Smooth muscle cell (in vitro differentiated cells): ENCODE results near the gene FURIN. TPM values are rescaled to one million over a fixed set of nuclear protein-coding genes. Genes with fewer than 3 reads are reported as not detected.

Experiments used
- DNase-seq: peaks from one replicate; lab custom pipeline; 2025; ENCODE audit not compliant: unreplicated experiment; lab: John Stamatoyannopoulos, UW
- H2AFZ ChIP-seq: fragments of 200-600 bp; sonication (generic); 2 replicates; pipeline ENCODE4 v1.6.0; 2016; ENCODE audit warnings: antibody characterized with exemption, low read depth, mild to moderate bottlenecking
- H3F3A ChIP-seq: fragments of 200-600 bp; sonication (generic); 2 replicates; pipeline ENCODE4 v1.6.0; 2017; ENCODE audit warnings: antibody characterized with exemption, low read depth
- H3K27ac ChIP-seq: fragments of 200-600 bp; sonication (generic); 2 replicates; pipeline ENCODE4 v1.5.1; 2016; ENCODE audit warnings: low read depth, mild to moderate bottlenecking
- H3K27me3 ChIP-seq: fragments of 200-600 bp; sonication (generic); 2 replicates; pipeline ENCODE4 v1.6.1; 2016; ENCODE audit warnings: low read depth, mild to moderate bottlenecking
- H3K36me3 ChIP-seq: fragments of 200-600 bp; sonication (generic); 2 replicates; pipeline ENCODE4 v1.5.1; 2016; ENCODE audit warnings: low read depth
- H3K4me1 ChIP-seq: fragments of 200-600 bp; sonication (generic); 2 replicates; pipeline ENCODE4 v1.5.1; 2016; ENCODE audit warnings: low read depth
- H3K4me2 ChIP-seq: fragments of 200-600 bp; sonication (generic); 2 replicates; pipeline ENCODE4 v1.6.0; 2016; ENCODE audit warnings: mild to moderate bottlenecking
- H3K4me3 ChIP-seq: fragments of 200-600 bp; sonication (generic); 2 replicates; pipeline ENCODE4 v1.5.1; 2016; ENCODE audit warnings: mild to moderate bottlenecking
- H3K79me2 ChIP-seq: fragments of 200-600 bp; sonication (generic); 2 replicates; pipeline ENCODE4 v1.6.0; 2016; ENCODE audit warnings: low read depth, mild to moderate bottlenecking
- H3K9ac ChIP-seq: fragments of 200-600 bp; sonication (generic); 2 replicates; pipeline ENCODE4 v1.6.0; 2016; ENCODE audit warnings: low read depth
- H3K9me3 ChIP-seq: fragments of 200-600 bp; sonication (generic); replicated peaks from 2 replicates; pipeline ENCODE4 v1.5.1; 2016; ENCODE audit warnings: low read depth
- H4K20me1 ChIP-seq: fragments of 200-600 bp; sonication (generic); 2 replicates; pipeline ENCODE4 v1.6.0; 2016; ENCODE audit warnings: low read depth
- WGBS: methylation state at CpG from one replicate; pipeline ENCODE4 v1.1.7; 2016; ENCODE audit warnings: low lambda C conversion rate; 5-methylcytosine and 5-hydroxymethylcytosine counted together
- polyA plus RNA-seq: library from polyadenylated mRNA; unstranded; fragments of >200 nt; fragmentation: Nextera tagmentation; extraction: Ambion mirVana; gene quantifications from 2 replicates; pipeline ENCODE4 v1.2.1, GENCODE V29; 2016
- total RNA-seq: library from RNA; depleted of rRNA; stranded (reverse); fragments of >200 nt; gene quantifications from 2 replicates; pipeline ENCODE4 v1.2.3, GENCODE V29; 2014
- TF ChIP-seq, protein P1 (sequence below): fragments of 200-600 bp; sonication (generic); IDR thresholded peaks from 2 replicates; pipeline ENCODE4 v1.5.1; 2017; ENCODE audit warnings: borderline replicate concordance, mild to moderate bottlenecking, antibody characterized with exemption; ENCODE audit not compliant: insufficient read depth, poor library complexity, severe bottlenecking

Gene FURIN
- total and polyA plus RNA-seq, 2 experiments from 2014 or later: 66.0 to 113 TPM

DNA sequence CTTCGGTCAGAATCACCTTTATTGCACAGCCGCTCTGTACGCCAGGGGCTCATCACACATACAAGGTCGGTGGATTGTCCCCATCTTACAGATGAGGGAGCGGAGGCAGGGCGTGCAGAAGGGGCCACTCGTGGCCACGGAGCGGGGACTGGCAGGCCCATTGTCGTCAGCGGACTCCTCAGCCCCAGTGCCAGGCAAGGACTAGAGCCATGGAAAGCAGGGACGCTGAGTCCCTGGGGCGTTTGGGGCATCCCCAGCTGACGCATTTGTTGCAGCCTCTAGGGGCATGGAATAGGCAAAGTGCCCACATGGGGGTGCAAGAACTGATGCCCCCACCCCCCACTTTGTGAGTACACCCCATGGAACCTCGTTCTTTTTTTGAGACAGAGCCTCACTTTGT is 29.8 kb upstream of the FURIN start:
- Histone ChIP-seq H3K79me2 (no peaks in the 10 kb centered on the region), H3K4me3 (no peak overlapping the region), H3F3A (peaks cover 14% of the 10 kb centered on the region), H3K9ac (no peak overlapping the region), H4K20me1 (no peaks in the 10 kb centered on the region), H3K4me2 (no peak overlapping the region), H2AFZ (no peak overlapping the region), H3K27ac (no peak overlapping the region), H3K4me1 (peaks cover 16% of the 10 kb centered on the region), H3K36me3 (no peaks in the 10 kb centered on the region), H3K27me3 (no peaks in the 10 kb centered on the region), H3K9me3 (no peaks in the 10 kb centered on the region)
- WGBS: 97% methylated on average over 15 of the region's 15 CpGs
- DNase-seq: no peak
- TF ChIP-seq, protein P1, sequence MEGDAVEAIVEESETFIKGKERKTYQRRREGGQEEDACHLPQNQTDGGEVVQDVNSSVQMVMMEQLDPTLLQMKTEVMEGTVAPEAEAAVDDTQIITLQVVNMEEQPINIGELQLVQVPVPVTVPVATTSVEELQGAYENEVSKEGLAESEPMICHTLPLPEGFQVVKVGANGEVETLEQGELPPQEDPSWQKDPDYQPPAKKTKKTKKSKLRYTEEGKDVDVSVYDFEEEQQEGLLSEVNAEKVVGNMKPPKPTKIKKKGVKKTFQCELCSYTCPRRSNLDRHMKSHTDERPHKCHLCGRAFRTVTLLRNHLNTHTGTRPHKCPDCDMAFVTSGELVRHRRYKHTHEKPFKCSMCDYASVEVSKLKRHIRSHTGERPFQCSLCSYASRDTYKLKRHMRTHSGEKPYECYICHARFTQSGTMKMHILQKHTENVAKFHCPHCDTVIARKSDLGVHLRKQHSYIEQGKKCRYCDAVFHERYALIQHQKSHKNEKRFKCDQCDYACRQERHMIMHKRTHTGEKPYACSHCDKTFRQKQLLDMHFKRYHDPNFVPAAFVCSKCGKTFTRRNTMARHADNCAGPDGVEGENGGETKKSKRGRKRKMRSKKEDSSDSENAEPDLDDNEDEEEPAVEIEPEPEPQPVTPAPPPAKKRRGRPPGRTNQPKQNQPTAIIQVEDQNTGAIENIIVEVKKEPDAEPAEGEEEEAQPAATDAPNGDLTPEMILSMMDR: no peak

DNA sequence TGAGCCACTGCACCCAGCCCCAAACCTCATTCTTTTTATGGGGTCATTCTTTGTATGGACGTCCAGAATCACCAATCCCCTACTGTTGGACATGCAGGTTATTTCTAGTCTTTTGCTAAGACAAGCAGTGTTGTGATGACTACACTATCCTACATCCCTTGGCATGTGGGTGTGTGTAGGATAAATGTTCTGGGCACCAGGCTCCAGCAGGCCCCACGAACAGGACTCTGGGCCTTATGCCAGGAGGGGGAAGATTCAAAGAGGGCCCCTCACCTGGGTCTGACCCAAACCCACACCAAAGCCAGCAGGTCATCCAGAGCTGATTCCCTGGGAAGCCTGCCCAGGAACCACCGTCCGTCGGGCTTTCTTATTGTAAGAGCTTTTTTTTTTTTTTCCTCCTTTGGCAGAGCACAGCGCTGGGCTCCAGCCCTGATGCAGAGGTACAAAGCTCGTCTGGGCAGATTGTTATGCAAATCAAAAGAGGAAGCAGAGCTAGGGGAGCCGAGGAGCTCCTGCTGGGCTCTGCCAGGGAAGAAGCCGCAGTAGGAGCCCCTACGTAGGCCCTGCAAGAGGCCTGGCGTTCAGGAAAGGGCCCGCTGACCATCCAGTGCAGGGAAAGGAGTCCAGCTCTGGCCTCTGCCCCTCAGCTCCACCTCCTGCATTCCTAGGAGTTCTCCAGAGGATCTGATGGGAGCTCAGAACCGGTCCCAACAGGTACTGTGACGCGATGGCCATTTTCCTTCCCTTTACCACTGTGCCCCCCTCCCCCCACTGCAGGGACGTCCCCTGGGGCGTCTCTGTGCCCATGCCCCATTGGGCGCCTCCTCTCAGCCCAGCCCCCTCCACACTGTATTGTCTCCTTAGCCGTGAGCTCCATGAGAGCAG is 29.0 kb upstream of the FURIN start:
- DNase-seq: no peak
- Histone ChIP-seq H2AFZ (peak overlapping the region; percentile 59), H3K9ac (no peak overlapping the region), H3K79me2 (no peaks in the 10 kb centered on the region), H3K9me3 (no peaks in the 10 kb centered on the region), H3F3A (peaks cover 14% of the 10 kb centered on the region), H3K27me3 (no peaks in the 10 kb centered on the region), H3K27ac (peak overlapping the region; percentile 74), H3K4me2 (peak overlapping the region; percentile 59), H3K4me3 (no peak overlapping the region), H3K36me3 (no peaks in the 10 kb centered on the region), H3K4me1 (peaks cover 16% of the 10 kb centered on the region), H4K20me1 (no peaks in the 10 kb centered on the region)
- TF ChIP-seq, protein P1: no peak
- WGBS: 42% methylated on average over 18 of the region's 19 CpGs

DNA sequence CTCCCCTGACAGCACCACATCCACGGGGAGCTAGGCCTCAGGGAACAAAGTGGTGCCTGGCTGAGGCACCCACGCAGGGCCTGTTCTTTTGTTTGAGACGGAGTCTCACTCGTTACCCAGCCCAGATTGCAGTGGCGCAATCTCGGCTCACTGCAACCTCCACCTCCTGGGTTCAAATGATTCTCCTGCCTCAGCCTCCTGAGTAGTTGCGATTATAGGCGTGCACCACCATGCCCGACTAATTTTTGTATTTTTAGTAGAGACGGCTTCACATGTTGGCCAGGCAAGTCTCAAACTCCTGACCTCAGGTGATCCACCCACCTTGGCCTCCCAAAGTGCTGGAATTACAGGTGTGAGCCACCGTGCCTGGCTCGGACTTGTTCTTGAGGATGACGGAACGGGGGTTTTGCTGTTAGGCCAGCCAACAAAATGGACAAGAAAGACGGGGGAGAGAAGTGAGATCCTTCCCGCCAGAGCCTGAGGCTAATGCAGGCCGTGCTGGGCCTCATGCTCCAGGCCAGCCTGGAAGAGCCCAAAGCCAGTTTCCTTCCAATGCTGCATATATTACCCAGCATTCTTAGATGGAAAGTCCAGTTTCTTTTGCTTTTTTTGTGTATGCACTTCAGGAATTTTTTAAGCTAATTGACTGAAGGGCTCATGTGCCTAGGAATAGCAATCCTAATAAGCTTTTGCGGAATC is 28.1 kb upstream of the FURIN start:
- Histone ChIP-seq H3K79me2 (no peaks in the 10 kb centered on the region), H3K4me1 (peaks cover 16% of the 10 kb centered on the region), H2AFZ (no peak overlapping the region), H3K9ac (no peak overlapping the region), H3K36me3 (no peaks in the 10 kb centered on the region), H3F3A (peaks cover 14% of the 10 kb centered on the region), H3K27me3 (no peaks in the 10 kb centered on the region), H3K4me3 (no peak overlapping the region), H3K27ac (peak overlapping the region; percentile 74), H3K4me2 (peak overlapping the region; percentile 38), H4K20me1 (no peaks in the 10 kb centered on the region), H3K9me3 (no peaks in the 10 kb centered on the region)
- TF ChIP-seq, protein P1: no peak
- 82% methylated on average over 18 of the region's 18 CpGs for WGBS
- no peak for DNase-seq
